H9 (cell line): Measurements from ENCODE around the gene PLAGL1. TPM values are rescaled to one million over a fixed set of nuclear protein-coding genes. Genes with fewer than 3 reads are reported as not detected.

Source experiments
- DNase-seq: peaks from one replicate; pipeline ENCODE4 v3.0.0-alpha.2; 2017
- H2AFZ ChIP-seq: one replicate; pipeline ENCODE4 v1.6.1; 2013; ENCODE audit warnings: mild to moderate bottlenecking, low read length, control low read depth, moderate library complexity
- H2AK5ac ChIP-seq: 2 replicates; pipeline ENCODE4 v1.6.1; 2013; ENCODE audit warnings: low read length, control low read depth, mixed read lengths; ENCODE audit not compliant: insufficient read length
- H2BK120ac ChIP-seq: one replicate; pipeline ENCODE4 v1.6.1; 2013; ENCODE audit warnings: low read depth, mild to moderate bottlenecking, low read length, control low read depth, inconsistent platforms; ENCODE audit not compliant: poor library complexity, severe bottlenecking
- H2BK12ac ChIP-seq: 2 replicates; pipeline ENCODE4 v1.6.1; 2013; ENCODE audit warnings: low read length, control low read depth, mixed read lengths, low read depth; ENCODE audit not compliant: insufficient read length
- H2BK15ac ChIP-seq: 2 replicates; pipeline ENCODE4 v1.6.1; 2013; ENCODE audit warnings: low read depth, low read length, control low read depth
- H2BK20ac ChIP-seq: one replicate; pipeline ENCODE4 v1.6.1; 2013; ENCODE audit warnings: low read depth, mild to moderate bottlenecking, low read length, control low read depth, inconsistent platforms; ENCODE audit not compliant: poor library complexity, severe bottlenecking
- H2BK5ac ChIP-seq: 2 replicates; pipeline ENCODE4 v1.6.1; 2013; ENCODE audit warnings: low read length, control low read depth, mixed read lengths; ENCODE audit not compliant: insufficient read length
- H3K14ac ChIP-seq: 2 replicates; pipeline ENCODE4 v1.6.1; 2013; ENCODE audit warnings: low read length, control low read depth; ENCODE audit not compliant: insufficient read depth
- H3K18ac ChIP-seq: 2 replicates; pipeline ENCODE4 v1.6.1; 2013; ENCODE audit warnings: low read depth, mild to moderate bottlenecking, mixed read lengths, low read length, control low read depth; ENCODE audit not compliant: insufficient read length
- H3K23ac ChIP-seq: 2 replicates; pipeline ENCODE4 v1.6.1; 2013; ENCODE audit warnings: low read length, control low read depth, mixed read lengths, low read depth; ENCODE audit not compliant: insufficient read length
- H3K23me2 ChIP-seq: 2 replicates; pipeline ENCODE4 v1.6.1; 2013; ENCODE audit warnings: low read depth, mild to moderate bottlenecking, mixed read lengths, low read length, control low read depth; ENCODE audit not compliant: insufficient read length, poor library complexity, severe bottlenecking
- H3K27ac ChIP-seq: 2 replicates; pipeline ENCODE4 v1.5.1; 2013; ENCODE audit warnings: low read length, control low read depth, mixed read lengths, low read depth; ENCODE audit not compliant: insufficient read length
- H3K27me3 ChIP-seq: 2 replicates; pipeline ENCODE4 v1.6.1; 2013; ENCODE audit warnings: low read length, control low read depth, inconsistent platforms; ENCODE audit not compliant: insufficient read depth
- H3K4ac ChIP-seq: 2 replicates; pipeline ENCODE4 v1.6.1; 2013; ENCODE audit warnings: low read depth, mild to moderate bottlenecking, control low read depth, inconsistent platforms, low read length, moderate library complexity
- H3K4me1 ChIP-seq: 2 replicates; pipeline ENCODE4 v1.6.1; 2013; ENCODE audit warnings: low read length, control low read depth, inconsistent platforms; ENCODE audit not compliant: insufficient read depth
- H3K4me2 ChIP-seq: 2 replicates; pipeline ENCODE4 v1.6.1; 2013; ENCODE audit warnings: low read length, control low read depth, mixed read lengths; ENCODE audit not compliant: insufficient read length, insufficient read depth
- H3K56ac ChIP-seq: 2 replicates; pipeline ENCODE4 v1.6.1; 2013; ENCODE audit warnings: low read depth, mild to moderate bottlenecking, mixed read lengths, low read length, control low read depth; ENCODE audit not compliant: insufficient read length
- H3K79me1 ChIP-seq: 2 replicates; pipeline ENCODE4 v1.6.1; 2013; ENCODE audit warnings: low read depth, mild to moderate bottlenecking, moderate library complexity, low read length, control low read depth, inconsistent platforms; ENCODE audit not compliant: insufficient read depth, poor library complexity, severe bottlenecking
- H3K79me2 ChIP-seq: 2 replicates; pipeline ENCODE4 v1.6.1; 2013; ENCODE audit warnings: low read length, control low read depth, inconsistent platforms; ENCODE audit not compliant: insufficient read depth
- H3K9ac ChIP-seq: 2 replicates; pipeline ENCODE4 v1.6.1; 2013; ENCODE audit warnings: low read length, control low read depth, mixed read lengths; ENCODE audit not compliant: insufficient read length; ENCODE audit errors: extremely low read depth
- H3K9me3 ChIP-seq: one replicate; pipeline ENCODE4 v1.6.1; 2013; ENCODE audit warnings: low read depth, low read length, inconsistent platforms; ENCODE audit not compliant: control insufficient read depth
- H3T11ph ChIP-seq: one replicate; pipeline ENCODE4 v1.6.1; 2013; ENCODE audit warnings: mild to moderate bottlenecking, low read length, control low read depth, inconsistent platforms
- H4K20me1 ChIP-seq: one replicate; pipeline ENCODE4 v1.6.1; 2013; ENCODE audit not compliant: control insufficient read depth, insufficient read length, insufficient read depth
- H4K5ac ChIP-seq: 2 replicates; pipeline ENCODE4 v1.6.1; 2013; ENCODE audit warnings: low read depth, mild to moderate bottlenecking, mixed read lengths, low read length, control low read depth; ENCODE audit not compliant: insufficient read length
- H4K8ac ChIP-seq: replicated peaks from 2 replicates; pipeline ENCODE4 v1.6.1; 2013; ENCODE audit warnings: low read length, control low read depth, mixed read lengths, low read depth; ENCODE audit not compliant: insufficient read length
- H4K91ac ChIP-seq: 2 replicates; pipeline ENCODE4 v1.6.1; 2013; ENCODE audit warnings: low read depth, mild to moderate bottlenecking, moderate library complexity, mixed read lengths, low read length, control low read depth; ENCODE audit not compliant: insufficient read length
- H3K27ac Mint-ChIP-seq, 3 experiments: 2 replicates in 2 of 3; 3 replicates in 1 of 3; pipeline ENCODE4 v1.8.0; 2020 to 2021; ENCODE audit warnings: mixed read lengths in 3 of 3, mild to moderate bottlenecking in 1 of 3, moderate library complexity in 1 of 3
- H3K27me3 Mint-ChIP-seq: 2 replicates; pipeline ENCODE4 v1.8.0; 2021; ENCODE audit warnings: low read depth, mild to moderate bottlenecking, moderate library complexity, mixed read lengths
- H3K36me3 Mint-ChIP-seq, 3 experiments: 2 replicates in 2 of 3; 3 replicates in 1 of 3; pipeline ENCODE4 v1.8.0; 2020 to 2021; ENCODE audit warnings: low read depth in 3 of 3, mixed read lengths in 3 of 3; ENCODE audit not compliant: insufficient read depth in 1 of 3
- H3K4me1 Mint-ChIP-seq, 2 experiments: 2 replicates each; pipeline ENCODE4 v1.8.0; 2020; ENCODE audit warnings: mixed read lengths in 2 of 2
- H3K4me3 Mint-ChIP-seq, 2 experiments: 2 replicates in 1 of 2; 3 replicates in 1 of 2; pipeline ENCODE4 v1.8.0; 2020 to 2021; ENCODE audit warnings: mild to moderate bottlenecking in 2 of 2, mixed read lengths in 2 of 2, moderate library complexity in 1 of 2
- H3K9me3 Mint-ChIP-seq, 2 experiments: 2 replicates in 1 of 2; 3 replicates in 1 of 2; pipeline ENCODE4 v1.8.0; 2020; ENCODE audit warnings: mild to moderate bottlenecking in 2 of 2, mixed read lengths in 2 of 2, moderate library complexity in 1 of 2
- CTCF ChIP-seq: fragments of 200-600 bp; sonication (generic); conservative IDR thresholded peaks from 3 replicates; pipeline ENCODE4 v1.8.0; 2021; ENCODE audit warnings: antibody characterized with exemption, mild to moderate bottlenecking
- WGBS: extraction: QIAGEN DNeasy Blood & Tissue Kit; methylation state at CpG from one replicate; pipeline ENCODE4 v1.1.7; 2013; ENCODE audit warnings: missing lambda C conversion rate, low lambda C conversion rate, mixed read lengths; ENCODE audit not compliant: insufficient read length; ENCODE audit errors: extremely low coverage; 5-methylcytosine and 5-hydroxymethylcytosine counted together
- total RNA-seq: library from RNA; stranded (reverse); gene quantifications from 2 replicates; pipeline ENCODE4 v1.2.1, GENCODE V29; 2021

Gene PLAGL1
- total RNA-seq, 1 experiment from 2014 or later, result 1.9 TPM

- Histone ChIP-seq H4K20me1 (no peaks in the 10 kb centered on the region), H2AK5ac (no peak overlapping the region), H3T11ph (no peak overlapping the region), H4K8ac (no peak overlapping the region), H2BK5ac (no peak overlapping the region), H3K79me2 (no peaks in the 10 kb centered on the region), H2BK20ac (no peak overlapping the region), H2BK12ac (no peak overlapping the region), H3K27me3 (peaks cover 23% of the 10 kb centered on the region), H3K23me2 (peaks cover 7% of the 10 kb centered on the region), H2AFZ (no peak overlapping the region), H2BK15ac (no peak overlapping the region), H4K91ac (no peak overlapping the region), H4K5ac (no peak overlapping the region), H3K4me1 (no peaks in the 10 kb centered on the region), H3K18ac (no peak overlapping the region), H3K23ac (no peak overlapping the region), H3K14ac (no peak overlapping the region), H3K9me3 (no peaks in the 10 kb centered on the region), H3K9ac (no peak overlapping the region), H3K56ac (no peak overlapping the region), H3K4ac (no peak overlapping the region), H2BK120ac (no peak overlapping the region), H3K79me1 (no peaks in the 10 kb centered on the region), H3K4me2 (peak overlapping the region; percentile 18), H3K27ac (no peak overlapping the region)
- Mint-ChIP-seq H3K27ac (no peak overlapping the region), H3K4me3 (peak overlapping the region; percentile 53 to 72), H3K36me3 (peaks cover 0 to 6% (median 4%) of the 10 kb centered on the region in 3 experiments; a peak in 2 of 7 replicates), H3K4me1 (peaks cover 0 to 4% of the 10 kb centered on the region in 2 experiments; a peak in 2 of 4 replicates), H3K27me3 (peaks cover 70% of the 10 kb centered on the region), H3K9me3 (peaks cover 15 to 23% of the 10 kb centered on the region in 2 experiments; a peak in 4 of 5 replicates)
- no CpG with 5 or more reads among the region's 52 CpGs for whole genome bisulfite sequencing
- DNase-seq, result no peak
- no peak for TF ChIP-seq CTCF
These were observed 460 bp downstream of the PLAGL1 start for GRCh38 chr6:144007478-144008119.
